GM12878 (cell line): ENCODE data around the gene CTRB1. TPM values are rescaled to one million over a fixed set of nuclear protein-coding genes. Genes with fewer than 3 reads are reported as not detected.

Source experiments
- ATAC-seq: fragments of 200-7000 bp; cut with Tn5 transposase; 3 replicates; pipeline ENCODE4 v1.9.1; 2020; ENCODE audit warnings: mild to moderate bottlenecking, moderate library complexity
- BruUV-seq: library from RNA; stranded (reverse); fragments of 400-500 nt; replicated peaks from 2 replicates; lab custom pipeline; 2021; lab: Mats Ljungman, UMichigan
- CTCF ChIA-PET: fragments of 300-600 bp; sonication (Branson Sonifier 250); formaldehyde crosslinking; extraction: SDS; loops from one replicate; lab custom pipeline; 2021; ENCODE audit warnings: inconsistent platforms; lab: Yijun Ruan, JAX
- POLR2A ChIA-PET: fragments of 350-600 bp; formaldehyde crosslinking; extraction: SDS; loops from one replicate; lab custom pipeline; 2021; ENCODE audit warnings: inconsistent platforms; lab: Charles Lee
- RAD21 ChIA-PET: fragments of 300-600 bp; sonication (Branson Sonifier 250); formaldehyde crosslinking; loops from one replicate; lab custom pipeline; 2023; ENCODE audit warnings: antibody characterized with exemption; ENCODE audit not compliant: unreplicated experiment; lab: Charles Lee
- SMC1A ChIA-PET: fragments of 300-600 bp; sonication (Branson Sonifier 250); formaldehyde crosslinking; loops from one replicate; lab custom pipeline; 2023; ENCODE audit not compliant: unreplicated experiment, uncharacterized antibody; lab: Charles Lee
- DNase-seq: peaks from one replicate; pipeline ENCODE4 v3.0.0-alpha.2; 2011; ENCODE audit warnings: low read depth, low spot score
- FAIRE-seq: peaks from 3 replicates; lab custom pipeline; 2011; peaks lifted over from hg19 to GRCh38; lab: Jason Lieb, UNC
- H2AFZ ChIP-seq: 2 replicates; pipeline ENCODE4 v1.6.0; 2011; ENCODE audit warnings: low read depth, low read length, control low read depth; ENCODE audit not compliant: control insufficient read depth
- H3K27ac ChIP-seq: 2 replicates; pipeline ENCODE4 v1.5.1; 2011; ENCODE audit warnings: control low read depth; ENCODE audit not compliant: control insufficient read depth, insufficient read depth
- H3K27me3 ChIP-seq, 2 experiments: replicated peaks in 1 of 2; 2 replicates each; pipeline versions ENCODE4 v1.6.0 to v1.6.1; 2011; ENCODE audit warnings: low read length in 1 of 2; ENCODE audit not compliant: control insufficient read depth in 2 of 2, insufficient read depth in 2 of 2
- H3K36me3 ChIP-seq, 2 experiments: 2 replicates each; pipeline ENCODE4 v1.5.1; 2011; ENCODE audit warnings: low read length in 1 of 2; ENCODE audit not compliant: control insufficient read depth in 2 of 2, insufficient read depth in 2 of 2
- H3K4me1 ChIP-seq: 2 replicates; pipeline ENCODE4 v1.6.1; 2011; ENCODE audit warnings: mild to moderate bottlenecking, low read length, moderate library complexity, mixed read lengths; ENCODE audit not compliant: control insufficient read depth, insufficient read depth
- H3K4me2 ChIP-seq: 2 replicates; pipeline ENCODE4 v1.6.0; 2011; ENCODE audit warnings: control low read depth; ENCODE audit not compliant: control insufficient read depth, insufficient read depth
- H3K4me3 ChIP-seq: fragments of 200-600 bp; sonication (generic); 2 replicates; pipeline ENCODE4 v1.5.1; 2016
- H3K79me2 ChIP-seq: 2 replicates; pipeline ENCODE4 v1.6.0; 2011; ENCODE audit warnings: low read length; ENCODE audit not compliant: control insufficient read depth, insufficient read depth
- H3K9ac ChIP-seq: 2 replicates; pipeline ENCODE4 v1.8.0; 2011; ENCODE audit warnings: low read length, control low read depth, mixed read lengths; ENCODE audit not compliant: control insufficient read depth, insufficient read depth
- H3K9me3 ChIP-seq: replicated peaks from 3 replicates; pipeline ENCODE4 v1.5.1; 2011; ENCODE audit warnings: mild to moderate bottlenecking, low read length; ENCODE audit not compliant: control insufficient read depth, insufficient read depth
- H4K20me1 ChIP-seq: 2 replicates; pipeline ENCODE4 v1.6.0; 2011; ENCODE audit not compliant: control insufficient read depth, insufficient read depth
- BACH1 ChIP-seq: fragments of 450-650 bp; IDR thresholded peaks from 2 replicates; pipeline ENCODE4 v1.6.1; 2017; ENCODE audit warnings: mild to moderate bottlenecking, borderline replicate concordance
- BMI1 ChIP-seq: fragments of 450-650 bp; IDR thresholded peaks from 2 replicates; pipeline ENCODE4 v1.6.1; 2016; ENCODE audit warnings: mild to moderate bottlenecking, moderate library complexity, borderline replicate concordance
- CUX1 ChIP-seq: IDR thresholded peaks from 2 replicates; pipeline ENCODE4 v1.6.1; 2012; ENCODE audit warnings: improper control_type of control experiment, low read depth, low read length; ENCODE audit not compliant: insufficient replicate concordance
- IRF3 ChIP-seq: fragments of 450-650 bp; IDR thresholded peaks from 2 replicates; pipeline ENCODE4 v1.6.1; 2014; ENCODE audit warnings: mild to moderate bottlenecking
- POLR2A ChIP-seq: IDR thresholded peaks from 2 replicates; pipeline ENCODE4 v1.6.1; 2011; ENCODE audit warnings: low read depth, mild to moderate bottlenecking, low read length
- RFX5 ChIP-seq: IDR thresholded peaks from 2 replicates; pipeline ENCODE4 v1.6.1; 2011; ENCODE audit warnings: low read depth, low read length, improper control_type of control experiment
- SPI1 ChIP-seq: IDR thresholded peaks from 2 replicates; pipeline ENCODE4 v1.6.1; 2011; ENCODE audit warnings: low read depth, mild to moderate bottlenecking, low read length, moderate library complexity, borderline replicate concordance; ENCODE audit not compliant: insufficient read depth
- STAT1 ChIP-seq: fragments of 450-650 bp; conservative IDR thresholded peaks from 2 replicates; pipeline ENCODE4 v1.6.1; 2014; ENCODE audit warnings: antibody characterized with exemption, mild to moderate bottlenecking
- SUZ12 ChIP-seq: fragments of 200-600 bp; sonication (generic); IDR thresholded peaks from one replicate; pipeline ENCODE4 v1.6.1; 2018; ENCODE audit warnings: antibody characterized with exemption, mild to moderate bottlenecking; ENCODE audit not compliant: unreplicated experiment
- TARDBP ChIP-seq: IDR thresholded peaks from 2 replicates; pipeline ENCODE4 v1.6.1; 2016; ENCODE audit warnings: borderline replicate concordance
- YBX1 ChIP-seq: fragments of 450-650 bp; IDR thresholded peaks from 2 replicates; pipeline ENCODE4 v1.6.1; 2016; ENCODE audit warnings: antibody characterized with exemption
- ZNF592 ChIP-seq: fragments of 450-650 bp; IDR thresholded peaks from 2 replicates; pipeline ENCODE4 v1.6.1; 2017; ENCODE audit warnings: mild to moderate bottlenecking, moderate library complexity
- WGBS: methylation state at CpG from one replicate; pipeline ENCODE4 v1.1.6; 2016; ENCODE audit warnings: low lambda C conversion rate; ENCODE audit not compliant: insufficient replicate concordance, insufficient coverage; ENCODE audit errors: missing lambda C conversion rate; 5-methylcytosine and 5-hydroxymethylcytosine counted together
- in situ Hi-C: fragments of 300-500 bp; cut with MboI; formaldehyde crosslinking; loops from 9 replicates; pipeline ENCODE4 v1.14.3; 2018; ENCODE audit warnings: mixed read lengths
- intact Hi-C: fragments of 100-400 bp; cut with micrococcal nuclease; formaldehyde crosslinking; loops from one replicate; pipeline ENCODE4 v1.14.2; 2022; ENCODE audit not compliant: unreplicated experiment
- polyA plus RNA-seq, 11 experiments: library from polyadenylated mRNA; depleted of rRNA in 4 of 11; unstranded in 6 of 11; stranded (reverse) in 5 of 11; fragments of >200 nt; fragmentation: Nextera tagmentation in 4 of 11; fragmentation: Illumina TruSeq in 1 of 11; extraction: Ambion mirVana in 4 of 11; extraction: Trizol in 1 of 11; gene quantifications; 1 replicate in 1 of 11; 2 replicates in 10 of 11; pipeline versions ENCODE4 v1.2.1 to v1.2.3, GENCODE V29; 2011 to 2016; ENCODE audit warnings: inconsistent platforms in 2 of 11, missing spikeins in 2 of 11, low read depth in 1 of 11
- total RNA-seq, 4 experiments: library from RNA; depleted of rRNA in 3 of 4; stranded (reverse); fragments of >200 nt in 3 of 4; fragmentation: Illumina TruSeq in 1 of 4; extraction: Trizol in 1 of 4; gene quantifications; 2 replicates each; pipeline versions ENCODE4 v1.2.1 to v1.2.3, GENCODE V29; 2013 to 2021
- TF ChIP-seq, protein P1 (sequence below): fragments of 150-350 bp; IDR thresholded peaks from 2 replicates; pipeline ENCODE4 v1.6.1; 2014; ENCODE audit warnings: mild to moderate bottlenecking, low read depth, low read length

The CTRB1 gene
- total and polyA plus RNA-seq, 10 of the 15 experiments (the other 5 are each of a cell fraction or from before 2014, with no cell fraction given) = 0.28 to 4.4 TPM; not detected in 8

GRCh38 chr16:75175074-75175473, 43.7 kb upstream of the CTRB1 start:
- 65% methylated on average over 3 of the region's 3 CpGs for WGBS
- in situ Hi-C loops = no loop called here
- no peak for TF ChIP-seq YBX1
- no peak for TF ChIP-seq RFX5
- TF ChIP-seq ZNF592 = no peak
- no peak for TF ChIP-seq STAT1
- TF ChIP-seq BMI1 = no peak
- no peak for TF ChIP-seq SPI1
- TF ChIP-seq IRF3 = no peak
- TF ChIP-seq TARDBP = no peak
- TF ChIP-seq, protein P1, sequence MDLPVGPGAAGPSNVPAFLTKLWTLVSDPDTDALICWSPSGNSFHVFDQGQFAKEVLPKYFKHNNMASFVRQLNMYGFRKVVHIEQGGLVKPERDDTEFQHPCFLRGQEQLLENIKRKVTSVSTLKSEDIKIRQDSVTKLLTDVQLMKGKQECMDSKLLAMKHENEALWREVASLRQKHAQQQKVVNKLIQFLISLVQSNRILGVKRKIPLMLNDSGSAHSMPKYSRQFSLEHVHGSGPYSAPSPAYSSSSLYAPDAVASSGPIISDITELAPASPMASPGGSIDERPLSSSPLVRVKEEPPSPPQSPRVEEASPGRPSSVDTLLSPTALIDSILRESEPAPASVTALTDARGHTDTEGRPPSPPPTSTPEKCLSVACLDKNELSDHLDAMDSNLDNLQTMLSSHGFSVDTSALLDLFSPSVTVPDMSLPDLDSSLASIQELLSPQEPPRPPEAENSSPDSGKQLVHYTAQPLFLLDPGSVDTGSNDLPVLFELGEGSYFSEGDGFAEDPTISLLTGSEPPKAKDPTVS = no peak
- TF ChIP-seq SUZ12 = no peak
- TF ChIP-seq CUX1 = no peak
- no peak for TF ChIP-seq BACH1
- no peak for TF ChIP-seq POLR2A

More at GRCh38 chr16:75175074-75175473, 43.7 kb upstream of the CTRB1 start:
- DNase-seq (no peak), ATAC-seq (no peak), FAIRE-seq (no peak)
- no TSS peak for BruUV-seq
- Histone ChIP-seq H3K27ac (no peak overlapping the region), H3K79me2 (no peaks in the 10 kb centered on the region), H4K20me1 (no peaks in the 10 kb centered on the region), H3K4me3 (no peak overlapping the region), H3K4me1 (no peaks in the 10 kb centered on the region; the same call in 1 of the 2 replicates), H3K4me2 (no peak overlapping the region), H3K27me3 (no peaks in the 10 kb centered on the region), H3K9me3 (peaks cover 30% of the 10 kb centered on the region), H2AFZ (no peak overlapping the region), H3K36me3 (peaks cover 0 to under 1% of the 10 kb centered on the region in 2 experiments; a peak in 2 of 4 replicates), H3K9ac (no peak overlapping the region)
- POLR2A ChIA-PET = no interaction called here
- SMC1A ChIA-PET = no interaction called here
- intact Hi-C loops = no loop called here
- CTCF ChIA-PET = interaction anchor here (2.7 kb wide), 1 partner anchor 24 kb away, joined by 8 read pairs; no protein-coding TSS in a partner anchor
- RAD21 ChIA-PET = no interaction called here
